GM19372 (cell line): ENCODE data around the gene WSB1.
"Not testable (repeated sequence)": the region's sequence is repeated elsewhere in the genome, so short reads cannot be mapped to it uniquely, and the experiment has no call there.

ENCODE experiments used
- ATAC-seq: cut with Tn5 transposase; IDR thresholded peaks from one replicate; pipeline ENCODE4 v1.9.1; 2021; ENCODE audit warnings: mild to moderate bottlenecking, low read depth, moderate library complexity; ENCODE audit not compliant: unreplicated experiment

The WSB1 gene, protein sequence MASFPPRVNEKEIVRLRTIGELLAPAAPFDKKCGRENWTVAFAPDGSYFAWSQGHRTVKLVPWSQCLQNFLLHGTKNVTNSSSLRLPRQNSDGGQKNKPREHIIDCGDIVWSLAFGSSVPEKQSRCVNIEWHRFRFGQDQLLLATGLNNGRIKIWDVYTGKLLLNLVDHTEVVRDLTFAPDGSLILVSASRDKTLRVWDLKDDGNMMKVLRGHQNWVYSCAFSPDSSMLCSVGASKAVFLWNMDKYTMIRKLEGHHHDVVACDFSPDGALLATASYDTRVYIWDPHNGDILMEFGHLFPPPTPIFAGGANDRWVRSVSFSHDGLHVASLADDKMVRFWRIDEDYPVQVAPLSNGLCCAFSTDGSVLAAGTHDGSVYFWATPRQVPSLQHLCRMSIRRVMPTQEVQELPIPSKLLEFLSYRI

DNA sequence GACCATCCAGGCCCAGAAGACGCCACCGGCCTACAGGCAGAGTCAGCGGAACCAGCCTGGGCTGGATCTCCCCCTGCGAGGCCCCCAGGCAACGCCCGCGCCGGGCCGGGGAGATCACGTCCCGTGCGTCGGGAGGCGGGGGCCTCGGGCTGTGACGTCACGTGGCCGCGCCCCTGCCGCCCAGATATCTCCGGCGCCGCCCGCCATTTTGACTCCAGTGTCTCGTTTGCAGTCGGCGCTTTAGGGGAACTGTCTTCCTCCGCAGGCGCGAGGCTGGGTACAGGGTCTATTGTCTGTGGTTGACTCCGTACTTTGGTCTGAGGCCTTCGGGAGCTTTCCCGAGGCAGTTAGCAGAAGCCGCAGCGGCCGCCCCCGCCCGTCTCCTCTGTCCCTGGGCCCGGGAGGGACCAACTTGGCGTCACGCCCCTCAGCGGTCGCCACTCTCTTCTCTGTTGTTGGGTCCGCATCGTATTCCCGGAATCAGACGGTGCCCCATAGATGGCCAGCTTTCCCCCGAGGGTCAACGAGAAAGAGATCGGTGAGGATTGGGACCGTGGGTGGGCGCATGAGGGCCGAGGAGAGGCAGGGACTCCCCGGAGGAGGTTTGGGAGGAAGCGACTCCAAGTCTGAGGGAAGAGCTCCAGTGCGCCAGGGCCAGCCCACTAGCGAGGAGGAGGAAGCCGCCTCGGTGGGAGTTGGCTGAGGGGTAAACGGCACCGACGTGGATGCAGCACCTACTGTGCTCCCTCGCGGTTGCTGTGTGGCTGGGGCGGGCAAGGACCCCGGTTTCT lies at the start of gene WSB1:
Gene WSB1, plus strand, starts transcription at position 217 of the 791 bp plus-strand sequence. Its CDS starts 282 bp downstream, at position 499.
- peak; percentile 77 for ATAC-seq

DNA sequence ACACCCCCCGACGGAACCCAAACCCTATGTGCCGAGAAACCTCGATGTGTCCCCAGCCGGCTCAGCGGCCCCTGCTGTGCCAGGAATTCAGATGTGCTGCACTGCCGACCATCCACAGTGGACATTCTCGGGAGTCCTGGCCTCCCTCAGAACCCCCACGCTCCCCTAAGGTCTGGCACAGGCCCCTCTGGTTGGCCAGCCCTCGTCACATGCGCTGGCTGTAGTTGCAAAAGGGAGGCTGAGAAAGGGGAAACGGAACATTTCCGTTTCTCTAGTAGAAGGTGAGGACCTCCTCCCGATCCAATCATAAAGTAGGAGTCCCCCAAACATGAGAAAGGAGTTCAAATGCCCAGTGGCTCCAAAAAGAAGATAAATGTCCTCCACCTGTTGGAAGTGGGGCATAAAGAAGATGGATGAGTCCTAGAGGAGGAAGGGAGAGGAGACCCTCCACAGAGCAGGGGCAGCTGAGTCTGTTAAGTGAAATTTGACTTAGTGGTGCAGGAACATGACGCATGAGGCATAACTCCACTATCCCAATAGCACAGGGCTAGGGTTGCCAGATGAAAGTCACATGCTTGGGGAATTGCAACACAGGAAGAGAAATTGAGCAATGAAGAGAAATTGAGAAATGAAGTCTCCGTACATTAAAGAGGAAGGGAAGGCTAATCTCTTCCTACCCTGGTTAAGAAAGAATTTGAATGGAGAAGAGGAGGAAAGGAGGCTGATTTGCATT lies 49.3 kb upstream of the WSB1 start:
- no peak for ATAC-seq

DNA sequence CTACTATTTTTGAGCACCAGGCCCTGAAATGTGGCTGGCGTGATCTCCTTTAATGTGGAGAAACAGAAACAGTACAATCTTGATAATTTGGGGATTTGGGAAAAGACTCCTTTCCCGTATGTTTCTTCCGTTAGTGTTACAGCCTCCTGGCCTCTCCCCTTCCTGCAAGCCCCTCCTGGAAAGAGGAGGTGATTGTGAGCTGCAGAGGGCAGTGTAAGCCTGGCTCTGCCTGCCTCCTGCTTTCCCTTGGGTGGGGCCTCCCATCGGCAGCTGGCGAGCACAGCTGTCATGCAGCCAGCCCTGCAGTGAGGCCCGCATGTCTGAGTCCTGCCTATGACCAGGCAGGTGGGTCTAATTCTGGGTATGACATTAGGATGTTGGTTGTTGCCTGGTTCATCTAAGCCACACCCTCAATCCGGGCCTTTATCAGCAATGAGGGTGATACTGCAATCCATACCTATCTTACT lies 48.7 kb upstream of the WSB1 start:
- ATAC-seq, result peak; percentile 82

DNA sequence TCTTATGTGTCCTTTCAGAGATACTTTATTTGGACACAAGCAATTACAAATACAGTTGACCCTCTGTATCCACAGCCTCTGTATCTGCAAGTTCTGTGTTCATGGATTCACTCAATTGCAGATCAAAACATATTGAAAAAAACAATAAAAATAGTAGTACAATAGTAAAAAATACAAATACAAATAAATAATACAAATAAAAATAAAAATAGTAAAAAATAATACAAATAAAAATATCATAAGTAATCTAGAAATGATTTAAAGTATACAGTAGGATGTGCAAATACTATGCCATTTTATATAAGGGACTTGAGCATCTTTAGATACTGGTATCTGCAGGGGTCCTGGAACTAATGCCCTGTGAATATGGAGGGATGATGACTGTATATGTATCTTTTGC lies 47.4 kb upstream of the WSB1 start:
- no peak for ATAC-seq

DNA sequence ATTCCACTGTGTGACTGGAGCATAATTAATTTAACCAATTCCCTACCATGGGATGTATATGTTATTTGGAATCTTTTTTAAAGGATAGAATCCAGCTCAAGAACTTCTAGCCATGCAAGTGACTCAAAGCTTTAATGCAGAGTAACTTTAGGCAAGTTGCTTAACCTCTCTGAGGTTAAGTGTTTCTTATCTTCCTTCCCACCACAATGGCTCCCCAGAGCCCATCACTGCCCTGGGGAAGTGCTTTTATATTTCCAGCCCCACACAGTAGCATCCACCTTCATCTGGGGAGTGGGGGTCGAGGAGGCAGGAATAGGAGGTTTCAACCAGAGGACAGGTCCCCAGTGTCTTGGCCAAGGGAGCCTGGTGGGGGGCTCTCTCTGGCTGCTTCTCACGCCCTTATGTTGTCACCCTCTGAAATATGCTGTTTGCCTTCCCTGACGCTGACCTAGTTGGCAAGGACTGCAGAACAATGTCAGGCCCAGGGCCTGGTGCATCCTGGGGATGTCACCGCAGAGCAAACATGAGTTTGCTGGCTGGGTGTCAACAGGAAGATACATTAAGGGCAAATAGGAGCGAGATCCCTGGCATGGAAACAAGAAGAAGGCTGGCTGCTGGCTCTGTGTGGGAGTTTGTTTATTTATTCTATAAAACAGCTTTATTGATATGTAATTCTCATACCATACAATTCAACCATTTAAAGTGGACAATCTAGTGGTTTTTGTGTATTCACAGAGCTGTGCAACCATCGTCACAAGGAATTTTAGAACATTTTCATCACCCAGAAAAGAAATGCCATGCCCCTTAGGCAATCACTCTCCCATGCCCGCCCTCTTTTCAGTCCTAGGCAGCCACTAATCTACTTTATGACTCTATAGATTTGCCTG lies 46.6 kb upstream of the WSB1 start:
- no peak for ATAC-seq

DNA sequence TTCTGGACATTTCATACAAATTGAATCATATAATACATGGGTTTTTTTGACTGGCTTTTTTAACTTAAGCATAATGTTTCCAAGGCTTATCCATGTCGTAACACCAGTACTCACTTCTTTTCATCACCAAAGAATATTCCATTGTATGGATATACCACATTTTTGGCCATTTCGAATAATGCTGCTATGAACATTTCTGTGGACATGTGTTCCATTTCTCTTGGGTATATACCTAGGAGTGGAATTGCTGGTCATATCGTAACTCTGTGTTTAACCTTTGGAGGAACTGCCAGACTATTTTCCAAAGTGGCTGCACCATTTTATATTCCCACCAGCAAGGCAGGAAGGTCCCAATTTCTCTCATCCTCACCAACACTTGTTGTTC lies 46.0 kb upstream of the WSB1 start:
- no peak for ATAC-seq

DNA sequence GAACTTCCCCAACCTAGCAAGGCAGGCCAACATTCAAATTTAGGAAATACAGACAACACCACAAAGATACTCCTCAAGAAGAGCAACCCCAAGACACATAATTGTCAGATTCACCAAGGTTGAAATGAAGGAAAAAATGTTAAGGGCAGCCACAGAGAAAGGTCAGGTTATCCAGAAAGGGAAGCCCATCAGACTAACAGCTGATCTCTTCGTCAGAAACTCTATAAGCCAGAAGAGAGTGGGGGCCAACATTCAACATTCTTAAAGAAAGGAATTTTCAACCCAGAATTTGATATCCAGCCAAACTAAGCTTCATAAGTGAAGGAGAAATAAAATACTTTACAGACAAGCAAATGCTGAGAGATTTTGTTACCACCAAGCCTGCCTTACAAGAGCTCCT lies 43.1 kb upstream of the WSB1 start:
- ATAC-seq, result not testable (repeated sequence)

DNA sequence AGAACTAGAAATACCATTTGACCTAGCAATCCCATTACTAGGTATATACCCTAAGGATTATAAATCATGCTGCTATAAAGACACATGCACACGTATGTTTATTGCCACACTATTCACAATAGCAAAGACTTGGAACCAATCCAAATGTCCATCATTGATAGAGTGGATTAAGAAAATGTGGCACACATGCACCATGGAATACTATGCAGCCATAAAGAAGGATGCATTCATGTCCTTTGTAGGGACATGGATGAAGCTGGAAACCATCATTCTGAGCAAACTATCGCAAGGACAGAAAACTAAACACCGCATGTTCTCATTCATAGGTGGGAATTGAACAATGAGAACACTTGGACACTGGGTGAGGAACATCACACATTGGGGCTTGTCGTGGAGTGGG lies 39.1 kb upstream of the WSB1 start:
- not testable (repeated sequence) for ATAC-seq

DNA sequence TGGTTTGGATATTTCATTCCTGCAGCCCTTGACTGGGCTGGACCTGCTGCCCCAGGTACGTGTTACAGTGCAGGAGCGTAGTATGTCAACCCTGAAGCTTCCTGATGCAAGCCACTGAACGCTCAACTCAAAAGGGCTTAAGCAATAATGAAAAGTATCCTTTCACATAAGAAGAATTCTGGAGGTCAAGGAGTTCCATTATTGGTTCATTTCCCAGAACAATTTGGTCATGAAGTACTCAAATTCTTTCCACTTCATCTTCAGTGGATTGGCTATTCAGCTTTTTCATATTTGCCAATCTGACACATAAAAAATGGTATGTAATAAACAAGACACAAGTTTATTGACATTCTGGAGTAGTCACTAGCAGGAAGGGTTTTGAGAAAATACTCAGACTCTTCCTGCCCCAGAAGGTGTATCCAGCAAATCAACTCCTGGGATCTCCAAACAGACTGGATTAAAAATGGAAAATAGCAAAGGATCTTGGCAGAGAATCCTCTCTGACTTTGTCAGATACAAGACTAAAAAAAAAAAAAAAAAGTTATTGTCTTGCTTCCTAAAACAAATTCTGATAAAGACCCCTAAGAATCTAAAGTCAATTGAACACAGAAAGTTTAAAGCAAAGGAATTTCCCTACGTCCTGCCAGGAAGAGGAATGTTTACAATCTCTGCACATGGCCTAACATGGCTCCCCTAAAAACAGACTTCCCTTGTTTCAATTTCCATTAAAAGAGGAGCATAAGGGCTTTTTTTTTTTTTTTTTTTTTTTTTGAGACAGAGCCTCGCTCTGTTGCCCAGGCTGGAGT lies 37.5 kb upstream of the WSB1 start:
- ATAC-seq, result no peak

DNA sequence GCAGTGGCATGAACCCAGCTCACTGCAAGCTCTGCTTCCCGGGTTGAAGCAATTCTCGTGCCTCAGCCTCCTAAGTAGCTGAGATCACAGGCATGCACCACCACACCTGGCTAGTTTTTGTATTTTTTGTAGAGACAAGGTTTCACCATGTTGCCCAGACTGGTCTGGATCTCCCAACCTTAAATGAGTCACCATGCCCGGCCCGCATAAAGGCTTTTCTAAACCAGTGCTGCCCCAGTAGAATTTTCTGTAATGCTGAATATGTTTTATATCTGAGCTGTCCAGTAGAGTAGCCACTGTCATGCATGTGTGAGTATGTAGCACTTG lies 36.9 kb upstream of the WSB1 start:
- no peak for ATAC-seq

DNA sequence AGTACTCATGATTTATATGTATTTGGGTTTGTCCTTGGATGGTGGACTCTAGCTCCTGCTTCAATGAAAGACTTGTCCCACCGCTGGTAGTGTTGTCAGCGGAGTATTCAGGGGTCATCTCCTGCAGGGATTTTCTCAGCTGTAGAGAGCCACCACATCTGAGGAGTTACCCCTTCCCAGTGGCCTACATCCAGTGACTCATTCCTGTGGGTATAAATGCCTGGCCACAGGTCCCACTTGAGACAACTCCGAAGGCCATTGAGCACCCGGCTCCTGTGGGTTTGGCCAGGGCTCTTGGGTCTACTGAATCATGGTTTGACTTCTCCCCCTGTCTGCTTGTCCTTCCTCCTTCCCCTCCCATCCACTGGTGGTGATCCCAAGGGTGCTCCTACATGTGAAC lies 34.6 kb upstream of the WSB1 start:
- ATAC-seq, result no peak

DNA sequence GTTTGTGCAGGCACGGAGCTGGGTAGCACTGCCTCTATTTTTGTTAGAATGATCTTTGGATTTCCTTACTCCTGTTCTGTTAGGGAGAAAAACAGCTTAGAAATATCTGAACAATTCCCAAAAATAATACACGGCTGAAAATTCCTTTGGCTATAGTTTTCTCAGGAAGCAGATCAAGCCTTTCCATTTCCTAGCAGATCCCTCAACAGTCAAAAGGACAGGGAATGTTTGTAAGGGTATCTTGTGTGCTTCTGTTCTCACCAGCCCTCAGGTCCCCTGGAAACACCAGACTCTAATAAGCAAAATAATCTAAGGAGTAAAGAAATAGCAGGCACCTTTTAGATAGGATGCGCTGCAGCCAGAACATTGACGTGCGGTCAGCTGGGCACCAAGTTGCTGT lies 30.5 kb upstream of the WSB1 start:
- no peak for ATAC-seq

DNA sequence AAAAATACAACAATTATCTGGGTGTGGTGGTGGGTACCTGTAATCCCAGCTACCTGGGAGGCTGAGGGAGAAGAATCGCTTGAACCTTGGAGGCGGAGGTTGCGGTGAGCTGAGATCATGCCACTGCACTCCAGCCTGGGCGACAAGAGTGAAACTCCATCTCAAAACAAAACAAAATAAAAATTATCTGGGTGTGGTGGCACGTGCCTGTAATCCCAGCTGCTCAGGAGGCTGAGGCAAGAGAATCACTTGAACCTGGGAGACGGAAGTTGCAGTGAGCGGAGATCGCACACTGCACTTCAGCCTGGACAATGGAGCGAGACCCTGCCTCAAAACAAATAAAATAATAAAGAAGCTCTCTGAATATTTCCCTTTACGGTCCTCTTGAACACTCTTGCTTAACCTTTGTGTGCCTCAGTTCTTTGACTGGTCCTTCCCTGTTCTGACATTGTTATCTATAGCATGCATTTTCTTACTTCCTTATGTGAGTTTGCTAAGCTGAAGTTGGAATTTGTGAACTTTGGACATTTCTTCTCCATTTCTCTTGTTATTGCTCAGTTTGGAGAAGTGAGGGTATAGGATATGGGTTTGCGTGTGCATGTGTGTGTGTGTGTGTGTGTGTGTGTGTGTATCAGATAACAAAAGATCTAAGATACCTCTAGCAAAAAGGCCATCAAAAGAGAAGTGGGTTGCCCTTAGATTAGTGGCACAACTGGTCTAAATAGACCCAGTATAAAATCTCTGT lies 29.7 kb upstream of the WSB1 start:
- no peak for ATAC-seq

DNA sequence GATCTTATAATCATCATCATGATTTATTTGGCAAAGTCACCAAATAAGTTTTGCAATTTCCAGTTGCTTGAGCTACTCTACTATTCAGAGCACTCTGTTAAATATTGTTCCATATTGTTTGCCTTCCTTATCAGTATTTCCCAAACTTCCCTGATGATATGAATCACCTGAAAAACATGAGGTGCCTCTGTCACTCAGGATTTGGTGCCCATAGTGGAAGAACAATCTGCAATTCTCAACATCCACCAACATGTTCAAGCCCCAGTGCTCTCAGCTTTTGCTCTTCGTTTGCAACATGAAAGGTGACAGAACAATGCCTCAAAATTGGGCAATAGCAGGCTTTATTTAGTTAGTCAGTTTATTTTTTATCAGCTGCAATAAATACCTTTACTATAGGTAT lies 28.6 kb upstream of the WSB1 start:
- no peak for ATAC-seq

DNA sequence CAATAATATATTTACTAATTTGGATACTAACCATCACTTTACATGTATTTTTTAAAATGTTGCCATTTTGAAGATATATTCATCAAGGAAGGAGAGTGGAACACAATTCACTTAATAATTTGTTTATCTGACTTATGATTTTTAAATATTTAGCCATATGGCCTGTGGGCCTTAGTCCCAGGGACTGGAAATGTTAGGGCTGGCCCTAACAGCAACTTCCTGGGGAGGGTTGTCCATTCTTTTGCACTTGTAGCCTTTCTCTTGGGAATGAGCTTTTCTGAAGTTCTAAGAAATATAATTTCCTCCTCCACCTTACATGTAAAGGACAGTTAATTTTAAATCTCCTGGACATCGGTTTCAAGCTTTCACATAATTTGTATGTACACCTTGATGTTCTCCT lies 27.7 kb upstream of the WSB1 start:
- no peak for ATAC-seq

DNA sequence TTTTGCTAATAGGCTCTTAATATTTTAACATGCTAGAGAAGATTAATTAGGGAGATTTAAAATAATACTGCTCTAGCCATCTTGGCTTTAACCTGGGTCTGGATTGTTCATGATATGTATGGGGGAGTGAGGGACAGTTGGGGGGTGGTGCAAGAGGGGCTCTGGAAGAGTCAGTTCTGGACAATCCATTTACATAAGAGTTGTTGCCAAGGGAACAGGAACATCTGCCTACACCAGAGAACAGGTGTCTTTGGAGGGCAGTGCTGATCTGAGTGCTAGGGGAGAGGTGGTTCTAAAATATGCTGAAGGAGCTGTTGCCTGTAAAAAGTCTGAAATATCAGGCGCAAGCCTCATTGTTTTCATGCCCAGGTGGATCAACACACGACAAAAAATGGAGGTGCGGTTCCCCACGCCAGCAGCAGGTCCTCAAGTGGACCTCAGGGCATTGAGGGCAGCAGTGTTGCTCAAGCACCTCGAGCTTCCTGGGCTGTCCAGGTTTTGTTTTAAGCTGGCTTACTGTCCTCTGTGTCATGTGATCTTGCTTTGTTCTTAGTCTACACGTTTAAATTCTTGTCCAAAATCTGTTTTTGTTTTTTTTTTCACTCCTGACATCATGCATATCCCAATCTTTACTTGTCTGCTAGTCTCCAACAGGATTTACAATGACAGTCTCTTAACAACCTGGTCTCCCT lies 25.4 kb upstream of the WSB1 start:
- ATAC-seq, result no peak

DNA sequence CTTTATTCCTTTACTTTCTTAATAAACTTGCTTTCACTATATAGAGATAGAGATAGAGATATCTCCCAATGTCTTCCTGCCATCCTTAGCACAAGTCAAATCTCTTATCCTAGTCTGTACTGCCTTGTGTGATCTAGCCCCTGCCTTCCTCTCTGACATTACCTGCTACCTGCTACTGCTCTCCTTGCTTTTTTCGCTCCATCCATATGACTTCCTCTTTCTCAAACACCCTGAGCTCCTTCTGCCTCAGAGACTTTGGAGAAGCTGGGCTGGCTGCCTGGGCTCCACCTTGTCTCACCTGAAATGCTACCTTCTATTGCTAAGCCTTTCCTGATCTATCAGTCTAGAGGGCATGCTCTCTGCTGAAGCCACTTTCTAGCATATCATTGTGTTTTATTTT lies 24.7 kb upstream of the WSB1 start:
- no peak for ATAC-seq

DNA sequence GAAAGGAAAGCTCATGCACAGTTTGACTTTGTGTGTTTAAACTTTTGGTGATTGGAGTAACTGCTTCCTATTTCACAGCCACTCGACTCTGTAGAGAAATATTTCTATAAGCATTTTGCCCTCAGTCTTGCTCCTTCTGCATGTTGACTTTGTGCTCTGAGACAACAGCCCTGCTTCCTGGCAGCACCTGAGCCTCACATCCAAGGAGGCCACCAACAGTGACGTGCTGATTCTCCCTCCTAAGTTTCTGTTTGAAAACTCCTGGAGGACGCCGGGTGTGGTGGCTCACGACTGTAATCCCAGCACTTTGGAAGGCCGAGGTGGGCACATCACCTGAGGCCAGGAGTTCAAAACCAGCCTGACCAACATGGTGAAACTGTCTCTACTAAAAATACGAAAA lies 23.9 kb upstream of the WSB1 start:
- ATAC-seq, result no peak
